Adrenal gland (tissue), 5 donors: ENCODE measurements around the gene ISX.
"Not testable (repeated sequence)": the region's sequence is repeated elsewhere in the genome, so short reads cannot be mapped to it uniquely, and the experiment has no call there.

Experiments used
- CTCF ChIP-seq, 6 experiments: fragments of 450-650 bp in 4 of 6; fragments of 200-600 bp in 2 of 6; sonication (generic) in 1 of 6; IDR thresholded peaks; 1 replicate in 5 of 6; 2 replicates in 1 of 6; pipeline versions ENCODE4 v1.5.1 to v1.8.0; 2016 to 2021; ENCODE audit warnings: antibody characterized with exemption in 6 of 6, mild to moderate bottlenecking in 2 of 6, moderate library complexity in 1 of 6
- POLR2A ChIP-seq, 2 donors: fragments of 450-650 bp; IDR thresholded peaks; one replicate each; pipeline ENCODE4 v1.6.1; 2017; ENCODE audit warnings: antibody characterized with exemption in 2 of 2, mild to moderate bottlenecking in 2 of 2, moderate library complexity in 1 of 2
- donor health status: DM: no; HTN: no; CAD: no.

DNA sequence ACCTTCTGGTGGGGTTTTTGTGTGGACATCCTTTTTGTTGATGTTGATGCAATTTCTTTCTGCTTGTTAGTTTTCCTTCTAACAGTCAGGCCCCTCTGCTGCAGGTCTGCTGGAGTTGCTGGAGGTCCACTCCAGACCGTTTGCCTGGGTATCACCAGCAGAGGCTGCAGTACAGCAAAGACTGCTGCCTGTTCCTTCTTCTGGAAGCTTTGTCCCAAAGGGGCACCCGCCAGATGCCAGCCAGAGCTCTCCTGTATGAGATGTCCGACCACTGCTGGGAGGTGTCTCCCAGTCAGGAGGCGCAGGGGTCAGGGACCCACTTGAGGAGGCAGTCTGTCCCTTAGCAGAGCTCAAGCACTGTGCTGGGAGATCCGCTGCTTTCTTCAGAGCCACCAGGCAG, 35.8 kb upstream of the ISX start:
- not testable (repeated sequence) for TF ChIP-seq CTCF, POLR2A (IDR thresholded peaks at IDR 0.05)
